Measurements from ENCODE around the gene HCRT.

DNA sequence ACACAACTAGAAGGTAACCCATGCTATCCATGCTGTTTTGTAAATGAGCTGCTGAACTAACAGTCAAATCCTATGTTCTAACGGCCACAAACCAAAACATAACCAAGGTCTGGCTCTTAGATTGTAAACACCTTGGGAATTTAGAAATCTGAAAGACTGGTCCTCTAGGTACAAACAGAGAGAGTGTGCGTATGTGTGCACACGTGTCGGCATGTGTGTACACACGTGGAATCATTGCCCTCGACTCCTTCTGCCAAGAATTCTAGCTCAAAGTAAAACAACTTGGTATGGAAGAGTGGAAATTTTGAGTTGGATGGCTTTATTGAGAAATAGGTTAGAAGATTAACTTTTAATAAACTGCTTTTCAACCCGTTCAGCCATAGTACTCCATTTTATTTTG is 27.1 kb upstream of the HCRT start:
- TF ChIP-seq POLR2A (IDR thresholded peaks at IDR 0.05) = no peak
- TF ChIP-seq CTCF (IDR thresholded peaks at IDR 0.05) = no peak
